ENCODE data around the gene ERVH48-1.
"Not testable (repeated sequence)": the region's sequence is repeated elsewhere in the genome, so short reads cannot be mapped to it uniquely, and the experiment has no call there.

DNA sequence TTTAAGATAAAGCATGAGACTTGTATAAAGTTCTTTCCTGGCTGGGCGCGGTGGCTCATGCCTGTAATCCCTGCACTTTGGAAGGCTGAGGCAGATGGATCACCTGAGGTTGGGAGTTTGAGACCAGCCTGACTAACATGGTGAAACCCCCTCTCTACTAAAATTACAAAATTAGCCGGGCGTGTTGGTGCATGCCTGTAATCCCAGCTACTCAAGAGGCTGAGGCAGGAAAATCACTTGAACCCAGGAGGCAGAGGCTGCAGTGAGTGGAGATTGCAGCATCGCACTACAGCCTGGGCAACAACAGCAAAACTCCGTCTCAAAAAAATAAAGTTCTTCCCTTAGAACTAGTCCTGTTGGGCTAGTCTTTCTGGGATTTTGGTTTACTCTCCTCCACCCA is 13.5 kb downstream of the ERVH48-1 start:
- TF ChIP-seq, protein P1, sequence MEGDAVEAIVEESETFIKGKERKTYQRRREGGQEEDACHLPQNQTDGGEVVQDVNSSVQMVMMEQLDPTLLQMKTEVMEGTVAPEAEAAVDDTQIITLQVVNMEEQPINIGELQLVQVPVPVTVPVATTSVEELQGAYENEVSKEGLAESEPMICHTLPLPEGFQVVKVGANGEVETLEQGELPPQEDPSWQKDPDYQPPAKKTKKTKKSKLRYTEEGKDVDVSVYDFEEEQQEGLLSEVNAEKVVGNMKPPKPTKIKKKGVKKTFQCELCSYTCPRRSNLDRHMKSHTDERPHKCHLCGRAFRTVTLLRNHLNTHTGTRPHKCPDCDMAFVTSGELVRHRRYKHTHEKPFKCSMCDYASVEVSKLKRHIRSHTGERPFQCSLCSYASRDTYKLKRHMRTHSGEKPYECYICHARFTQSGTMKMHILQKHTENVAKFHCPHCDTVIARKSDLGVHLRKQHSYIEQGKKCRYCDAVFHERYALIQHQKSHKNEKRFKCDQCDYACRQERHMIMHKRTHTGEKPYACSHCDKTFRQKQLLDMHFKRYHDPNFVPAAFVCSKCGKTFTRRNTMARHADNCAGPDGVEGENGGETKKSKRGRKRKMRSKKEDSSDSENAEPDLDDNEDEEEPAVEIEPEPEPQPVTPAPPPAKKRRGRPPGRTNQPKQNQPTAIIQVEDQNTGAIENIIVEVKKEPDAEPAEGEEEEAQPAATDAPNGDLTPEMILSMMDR (IDR thresholded peaks at IDR 0.05) = not testable (repeated sequence)
- TF ChIP-seq POLR2AphosphoS5, POLR2A (IDR thresholded peaks at IDR 0.05): not testable (repeated sequence)

Data from breast epithelium (tissue), 3 donors.